Measurements from ENCODE around the gene CCNC. TPM values are rescaled to one million over a fixed set of nuclear protein-coding genes. Genes with fewer than 3 reads are reported as not detected.
A peak's percentile ranks its signal among the peaks of the same experiment; 100 is the strongest.

CCNC gene
- total and polyA plus RNA-seq, 2 of the 13 experiments (the other 11 are each of a cell fraction or from before 2014, with no cell fraction given), result 69.6 to 141 TPM

- H3K4me3 ChIP-seq (replicated peaks in 1 of 3; ENCODE audit: insufficient read depth in 1 of 3, low read depth in 2 of 3, low read length in 3 of 3), result no peak overlapping the region
- H3K36me3 ChIP-seq (replicated peaks in 1 of 2; ENCODE audit: control insufficient read depth in 1 of 2, insufficient read depth in 2 of 2, low read length in 2 of 2), result no peaks in the 10 kb centered on the region
- WGBS (ENCODE audit: low lambda C conversion rate), result 5% methylated on average over 15 of the region's 29 CpGs
- ChIA-PET CTCF (ENCODE audit: low intra/inter-chr PET ratio, low total read pairs) (no interaction called here), POLR2A (no interaction called here)
- H3K27ac ChIP-seq (ENCODE audit: extremely low read length, insufficient read depth, low read length), result no peak overlapping the region
- no peaks in the 10 kb centered on the region for H4K20me1 ChIP-seq (ENCODE audit: insufficient read depth, low read length)
- H3K27me3 ChIP-seq (ENCODE audit: control insufficient read depth in 1 of 2, insufficient read depth in 2 of 2, low read length in 2 of 2), result peaks cover 16 to 69% of the 10 kb centered on the region in 2 experiments; a peak in 4 of 5 replicates
- no peak overlapping the region for H2AFZ ChIP-seq (ENCODE audit: low read length)
- no peak for TF ChIP-seq ZNF232 (CRISPR knock-in tag; IDR thresholded peaks at IDR 0.05; ENCODE audit: borderline replicate concordance)
- no peak for TF ChIP-seq RFX3 (CRISPR knock-in tag; IDR thresholded peaks at IDR 0.05)
- no peak for TF ChIP-seq GLI4 (CRISPR knock-in tag; IDR thresholded peaks at IDR 0.05; ENCODE audit: borderline replicate concordance)
- no peak for TF ChIP-seq POLR2G (IDR thresholded peaks at IDR 0.05; ENCODE audit: low read depth, low read length)
- no peak for TF ChIP-seq ETV5 (CRISPR knock-in tag; IDR thresholded peaks at IDR 0.05; ENCODE audit: borderline replicate concordance)
- TF ChIP-seq ZNF777 (CRISPR knock-in tag; IDR thresholded peaks at IDR 0.05), result no peak
- TF ChIP-seq MED13 (CRISPR knock-in tag; IDR thresholded peaks at IDR 0.05), result no peak
- no peaks in the 10 kb centered on the region for H3K9me3 ChIP-seq (ENCODE audit: low read length)
- no peak overlapping the region for H3K4me2 ChIP-seq (ENCODE audit: low read depth, low read length)
- H3K9ac ChIP-seq (ENCODE audit: insufficient read depth, low read depth, low read length), result no peak overlapping the region
- no TSS peak for BruUV-seq (replicated peaks)
- peaks cover 20% of the 10 kb centered on the region for H3K4me1 ChIP-seq (ENCODE audit: insufficient read depth, low read length)
- DNase-seq (ENCODE audit: low spot score), result no peak
- intact Hi-C loops (cut with micrococcal nuclease; ENCODE audit: unreplicated experiment), result no loop called here
- ATAC-seq, result no peak
- in situ Hi-C loops (cut with HindIII; ENCODE audit: extremely low pct_ligation_motif_present, low pct_unique_long_range_greater_than_20kb), result no loop called here
- no peak for FAIRE-seq
- no peaks in the 10 kb centered on the region for H3K79me2 ChIP-seq (ENCODE audit: insufficient read depth, low read length)
Observed at GRCh38 chr6:99608059-99608885, 39.8 kb upstream of the CCNC start.

DNA sequence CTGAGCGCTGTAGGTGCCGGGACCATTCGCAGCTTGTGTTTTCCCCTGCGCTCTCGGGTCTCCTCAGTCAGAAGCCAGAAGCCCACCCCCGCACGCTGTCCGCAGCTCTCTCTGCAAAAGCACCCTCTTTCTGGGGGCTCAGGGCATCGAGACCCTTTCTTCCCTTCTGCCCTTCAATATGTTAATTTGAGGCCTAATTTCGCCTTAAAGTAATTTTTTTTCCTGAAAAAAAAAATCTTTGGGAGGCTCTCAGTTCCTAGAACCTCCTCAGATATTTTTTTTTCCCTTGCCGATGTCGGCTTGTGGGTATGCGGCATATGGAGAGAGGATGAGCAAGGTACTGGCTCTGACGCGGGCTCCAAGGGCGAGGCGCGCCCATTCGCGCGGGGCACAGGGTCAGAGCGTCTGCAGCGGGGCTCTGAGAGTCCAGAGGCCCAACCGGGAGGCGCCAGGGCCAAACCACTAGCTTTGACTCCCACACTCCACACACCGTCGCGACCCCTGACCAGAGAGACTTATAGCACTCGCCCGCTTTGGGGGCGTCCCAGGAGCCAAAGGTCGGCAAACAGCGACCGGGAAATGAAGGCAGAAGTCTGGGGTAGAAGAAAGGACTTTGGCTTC lies 39.1 kb upstream of the CCNC start:
- WGBS (ENCODE audit: low lambda C conversion rate), result 10% methylated on average over 15 of the region's 34 CpGs
- no peak overlapping the region for H3K9ac ChIP-seq (ENCODE audit: insufficient read depth, low read depth, low read length)
- no peak overlapping the region for H3K4me3 ChIP-seq (replicated peaks in 1 of 3; ENCODE audit: insufficient read depth in 1 of 3, low read depth in 2 of 3, low read length in 3 of 3)
- no peaks in the 10 kb centered on the region for H3K9me3 ChIP-seq (ENCODE audit: low read length)
- POLR2A ChIA-PET, result no interaction called here
- BruUV-seq (replicated peaks), result no TSS peak
- DNase-seq (ENCODE audit: low spot score) (no peak), ATAC-seq (0 out of 3 replicates have a peak, but pooled peaks have one; percentile 11), FAIRE-seq (no peak)
- H3K4me1 ChIP-seq (ENCODE audit: insufficient read depth, low read length), result peaks cover 21% of the 10 kb centered on the region
- no peak overlapping the region for H2AFZ ChIP-seq (ENCODE audit: low read length)
- peaks cover 16 to 76% of the 10 kb centered on the region in 2 experiments; a peak in 4 of 5 replicates for H3K27me3 ChIP-seq (ENCODE audit: control insufficient read depth in 1 of 2, insufficient read depth in 2 of 2, low read length in 2 of 2)
- no peak overlapping the region for H3K4me2 ChIP-seq (ENCODE audit: low read depth, low read length)
- H3K27ac ChIP-seq (ENCODE audit: extremely low read length, insufficient read depth, low read length), result no peak overlapping the region
- no peaks in the 10 kb centered on the region for H3K79me2 ChIP-seq (ENCODE audit: insufficient read depth, low read length)
- CTCF ChIA-PET (ENCODE audit: low intra/inter-chr PET ratio, low total read pairs), result no interaction called here
- no peaks in the 10 kb centered on the region for H3K36me3 ChIP-seq (replicated peaks in 1 of 2; ENCODE audit: control insufficient read depth in 1 of 2, insufficient read depth in 2 of 2, low read length in 2 of 2)
- H4K20me1 ChIP-seq (ENCODE audit: insufficient read depth, low read length), result no peaks in the 10 kb centered on the region
- intact Hi-C loops (cut with micrococcal nuclease; ENCODE audit: unreplicated experiment) (no loop called here), in situ Hi-C loops (cut with HindIII; ENCODE audit: extremely low pct_ligation_motif_present, low pct_unique_long_range_greater_than_20kb) (no loop called here)
- TF ChIP-seq, protein P1, sequence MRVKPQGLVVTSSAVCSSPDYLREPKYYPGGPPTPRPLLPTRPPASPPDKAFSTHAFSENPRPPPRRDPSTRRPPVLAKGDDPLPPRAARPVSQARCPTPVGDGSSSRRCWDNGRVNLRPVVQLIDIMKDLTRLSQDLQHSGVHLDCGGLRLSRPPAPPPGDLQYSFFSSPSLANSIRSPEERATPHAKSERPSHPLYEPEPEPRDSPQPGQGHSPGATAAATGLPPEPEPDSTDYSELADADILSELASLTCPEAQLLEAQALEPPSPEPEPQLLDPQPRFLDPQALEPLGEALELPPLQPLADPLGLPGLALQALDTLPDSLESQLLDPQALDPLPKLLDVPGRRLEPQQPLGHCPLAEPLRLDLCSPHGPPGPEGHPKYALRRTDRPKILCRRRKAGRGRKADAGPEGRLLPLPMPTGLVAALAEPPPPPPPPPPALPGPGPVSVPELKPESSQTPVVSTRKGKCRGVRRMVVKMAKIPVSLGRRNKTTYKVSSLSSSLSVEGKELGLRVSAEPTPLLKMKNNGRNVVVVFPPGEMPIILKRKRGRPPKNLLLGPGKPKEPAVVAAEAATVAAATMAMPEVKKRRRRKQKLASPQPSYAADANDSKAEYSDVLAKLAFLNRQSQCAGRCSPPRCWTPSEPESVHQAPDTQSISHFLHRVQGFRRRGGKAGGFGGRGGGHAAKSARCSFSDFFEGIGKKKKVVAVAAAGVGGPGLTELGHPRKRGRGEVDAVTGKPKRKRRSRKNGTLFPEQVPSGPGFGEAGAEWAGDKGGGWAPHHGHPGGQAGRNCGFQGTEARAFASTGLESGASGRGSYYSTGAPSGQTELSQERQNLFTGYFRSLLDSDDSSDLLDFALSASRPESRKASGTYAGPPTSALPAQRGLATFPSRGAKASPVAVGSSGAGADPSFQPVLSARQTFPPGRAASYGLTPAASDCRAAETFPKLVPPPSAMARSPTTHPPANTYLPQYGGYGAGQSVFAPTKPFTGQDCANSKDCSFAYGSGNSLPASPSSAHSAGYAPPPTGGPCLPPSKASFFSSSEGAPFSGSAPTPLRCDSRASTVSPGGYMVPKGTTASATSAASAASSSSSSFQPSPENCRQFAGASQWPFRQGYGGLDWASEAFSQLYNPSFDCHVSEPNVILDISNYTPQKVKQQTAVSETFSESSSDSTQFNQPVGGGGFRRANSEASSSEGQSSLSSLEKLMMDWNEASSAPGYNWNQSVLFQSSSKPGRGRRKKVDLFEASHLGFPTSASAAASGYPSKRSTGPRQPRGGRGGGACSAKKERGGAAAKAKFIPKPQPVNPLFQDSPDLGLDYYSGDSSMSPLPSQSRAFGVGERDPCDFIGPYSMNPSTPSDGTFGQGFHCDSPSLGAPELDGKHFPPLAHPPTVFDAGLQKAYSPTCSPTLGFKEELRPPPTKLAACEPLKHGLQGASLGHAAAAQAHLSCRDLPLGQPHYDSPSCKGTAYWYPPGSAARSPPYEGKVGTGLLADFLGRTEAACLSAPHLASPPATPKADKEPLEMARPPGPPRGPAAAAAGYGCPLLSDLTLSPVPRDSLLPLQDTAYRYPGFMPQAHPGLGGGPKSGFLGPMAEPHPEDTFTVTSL (CRISPR knock-in tag; IDR thresholded peaks at IDR 0.05; ENCODE audit: borderline replicate concordance), result no peak
- TF ChIP-seq ZSCAN30 (CRISPR knock-in tag; IDR thresholded peaks at IDR 0.05) (no peak), RNF2 (conservative IDR thresholded peaks at IDR 0.05; ENCODE audit: low read depth) (no peak), ZNF333 (CRISPR knock-in tag; IDR thresholded peaks at IDR 0.05; ENCODE audit: borderline replicate concordance) (no peak), EZH2 (conservative IDR thresholded peaks at IDR 0.05; ENCODE audit: low read depth, low read length) (peak; percentile 4; the same call in 1 of the 2 replicates), ZNF557 (CRISPR knock-in tag; IDR thresholded peaks at IDR 0.05) (no peak)
